GM12878 (cell line): Measurements from ENCODE around the gene TPT1. TPM values are rescaled to one million over a fixed set of nuclear protein-coding genes. Genes with fewer than 3 reads are reported as not detected.
A peak's percentile ranks its signal among the peaks of the same experiment; 100 is the strongest.

ENCODE experiments used
- ASH2L ChIP-seq: fragments of 300-600, 200-600 bp; sonication (generic); IDR thresholded peaks from 2 replicates; pipeline ENCODE4 v1.6.1; 2017; ENCODE audit warnings: low read depth, mild to moderate bottlenecking, borderline replicate concordance
- ATF7 ChIP-seq: fragments of 450-650 bp; IDR thresholded peaks from 2 replicates; pipeline ENCODE4 v1.6.1; 2016; ENCODE audit warnings: low read depth, mild to moderate bottlenecking
- EGR1 ChIP-seq, 2 experiments: IDR thresholded peaks; 1 replicate in 1 of 2; 2 replicates in 1 of 2; pipeline ENCODE4 v1.6.1; 2011 to 2012; ENCODE audit warnings: low read depth in 2 of 2, low read length in 2 of 2, borderline replicate concordance in 1 of 2, mild to moderate bottlenecking in 1 of 2, moderate library complexity in 1 of 2
- EP300 ChIP-seq, 2 experiments: fragments of 150-350 bp in 1 of 2; IDR thresholded peaks; 2 replicates each; pipeline ENCODE4 v1.6.1; 2011 to 2012; ENCODE audit warnings: low read depth in 2 of 2, low read length in 2 of 2, borderline replicate concordance in 1 of 2, improper control_type of control experiment in 1 of 2, inconsistent platforms in 1 of 2; ENCODE audit not compliant: control insufficient read depth in 1 of 2
- IRF4 ChIP-seq: IDR thresholded peaks from 2 replicates; pipeline ENCODE4 v1.6.1; 2011; ENCODE audit warnings: low read depth, low read length
- JUNB ChIP-seq: IDR thresholded peaks from 2 replicates; pipeline ENCODE4 v1.6.1; 2016; ENCODE audit warnings: antibody characterized with exemption, mild to moderate bottlenecking
- JUND ChIP-seq: IDR thresholded peaks from 2 replicates; pipeline ENCODE4 v1.6.1; 2012; ENCODE audit warnings: low read depth, mild to moderate bottlenecking, low read length, improper control_type of control experiment, moderate library complexity
- MTA2 ChIP-seq: fragments of 450-650 bp; IDR thresholded peaks from 2 replicates; pipeline ENCODE4 v1.6.1; 2016; ENCODE audit warnings: low read depth, mild to moderate bottlenecking, moderate library complexity
- PAX5 ChIP-seq: IDR thresholded peaks from 2 replicates; pipeline ENCODE4 v1.6.1; 2011; ENCODE audit warnings: low read depth, low read length, borderline replicate concordance
- POU2F2 ChIP-seq: IDR thresholded peaks from 3 replicates; pipeline ENCODE4 v1.6.1; 2011; ENCODE audit warnings: low read depth, mild to moderate bottlenecking, low read length, borderline replicate concordance
- RAD51 ChIP-seq: fragments of 450-650 bp; IDR thresholded peaks from 2 replicates; pipeline ENCODE4 v1.6.1; 2016; ENCODE audit warnings: moderate library complexity, mild to moderate bottlenecking, inconsistent platforms
- polyA plus RNA-seq, 11 experiments: library from polyadenylated mRNA; depleted of rRNA in 4 of 11; unstranded in 6 of 11; stranded (reverse) in 5 of 11; fragments of >200 nt; fragmentation: Nextera tagmentation in 4 of 11; fragmentation: Illumina TruSeq in 1 of 11; extraction: Ambion mirVana in 4 of 11; extraction: Trizol in 1 of 11; gene quantifications; 1 replicate in 1 of 11; 2 replicates in 10 of 11; pipeline versions ENCODE4 v1.2.1 to v1.2.3, GENCODE V29; 2011 to 2016; ENCODE audit warnings: inconsistent platforms in 2 of 11, missing spikeins in 2 of 11, low read depth in 1 of 11
- total RNA-seq, 4 experiments: library from RNA; depleted of rRNA in 3 of 4; stranded (reverse); fragments of >200 nt in 3 of 4; fragmentation: Illumina TruSeq in 1 of 4; extraction: Trizol in 1 of 4; gene quantifications; 2 replicates each; pipeline versions ENCODE4 v1.2.1 to v1.2.3, GENCODE V29; 2013 to 2021
- TF ChIP-seq, protein P1 (sequence below): fragments of 450-650 bp; IDR thresholded peaks from 2 replicates; pipeline ENCODE4 v1.6.1; 2017; ENCODE audit warnings: mild to moderate bottlenecking, low read depth, inconsistent platforms; ENCODE audit not compliant: poor library complexity, severe bottlenecking
- TF ChIP-seq, protein P2 (sequence below): fragments of 150-350 bp; IDR thresholded peaks from 2 replicates; pipeline ENCODE4 v1.6.1; 2016; ENCODE audit warnings: low read depth, low read length
- TF ChIP-seq, protein P3 (sequence below): fragments of 450-650 bp; IDR thresholded peaks from 2 replicates; pipeline ENCODE4 v1.6.1; 2017; ENCODE audit warnings: mild to moderate bottlenecking
- TF ChIP-seq, protein P4 (sequence below): IDR thresholded peaks from 2 replicates; pipeline ENCODE4 v1.6.1; 2012; ENCODE audit warnings: low read length, inconsistent platforms
- TF ChIP-seq, protein P5 (sequence below): IDR thresholded peaks from 2 replicates; pipeline ENCODE4 v1.6.1; 2011; ENCODE audit warnings: low read depth, mild to moderate bottlenecking, low read length, moderate library complexity, borderline replicate concordance; ENCODE audit errors: extremely low read depth

Gene TPT1
- total and polyA plus RNA-seq, 10 of the 15 experiments (the other 5 are each of a cell fraction or from before 2014, with no cell fraction given): 1,038 to 5,925 (median 2,336) TPM

DNA sequence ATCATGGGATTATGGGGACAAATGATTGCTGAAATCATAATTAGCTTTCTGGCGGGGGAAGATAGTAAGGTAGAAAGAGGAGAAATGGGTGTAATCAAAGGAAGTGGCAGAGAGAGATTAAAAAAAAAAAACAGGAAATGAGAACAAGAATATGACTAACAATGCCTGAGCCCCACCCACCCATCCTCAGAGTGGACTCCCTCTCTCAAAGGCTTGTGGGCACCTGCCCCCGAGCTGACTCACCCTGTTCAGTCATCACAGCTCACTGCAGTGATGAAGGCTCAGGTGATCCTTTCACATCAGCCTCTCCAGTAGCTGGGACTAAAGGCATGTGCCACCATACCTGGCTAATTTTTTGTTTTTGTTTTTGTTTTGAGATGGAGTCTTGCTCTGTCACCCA is 26.4 kb upstream of the TPT1 start (continued):
- TF ChIP-seq EGR1 (IDR thresholded peaks at IDR 0.05; ENCODE audit: borderline replicate concordance in 1 of 2, low read depth in 2 of 2, low read length in 2 of 2) (peak in 1 of 2 experiments; percentile 56; a peak in 1 of 3 replicates), JUNB (peak; percentile 67), IRF4 (peak; percentile 79), ATF7 (peak; percentile 83), PAX5 (peak; percentile 74; the same call in 1 of the 2 replicates), ASH2L (no peak), MTA2 (peak; percentile 54; the same call in 1 of the 2 replicates), EP300 (IDR thresholded peaks at IDR 0.05; ENCODE audit: borderline replicate concordance in 1 of 2, control insufficient read depth in 1 of 2, low read depth in 2 of 2, low read length in 2 of 2) (peak in 1 of 2 experiments; percentile 68; a peak in 1 of 4 replicates), POU2F2 (0 out of 3 replicates have a peak, but pooled peaks have one; percentile 39), JUND (peak; percentile 43; the same call in 1 of the 2 replicates), RAD51 (peak; percentile 35; the same call in 1 of the 2 replicates)
- TF ChIP-seq, protein P1, sequence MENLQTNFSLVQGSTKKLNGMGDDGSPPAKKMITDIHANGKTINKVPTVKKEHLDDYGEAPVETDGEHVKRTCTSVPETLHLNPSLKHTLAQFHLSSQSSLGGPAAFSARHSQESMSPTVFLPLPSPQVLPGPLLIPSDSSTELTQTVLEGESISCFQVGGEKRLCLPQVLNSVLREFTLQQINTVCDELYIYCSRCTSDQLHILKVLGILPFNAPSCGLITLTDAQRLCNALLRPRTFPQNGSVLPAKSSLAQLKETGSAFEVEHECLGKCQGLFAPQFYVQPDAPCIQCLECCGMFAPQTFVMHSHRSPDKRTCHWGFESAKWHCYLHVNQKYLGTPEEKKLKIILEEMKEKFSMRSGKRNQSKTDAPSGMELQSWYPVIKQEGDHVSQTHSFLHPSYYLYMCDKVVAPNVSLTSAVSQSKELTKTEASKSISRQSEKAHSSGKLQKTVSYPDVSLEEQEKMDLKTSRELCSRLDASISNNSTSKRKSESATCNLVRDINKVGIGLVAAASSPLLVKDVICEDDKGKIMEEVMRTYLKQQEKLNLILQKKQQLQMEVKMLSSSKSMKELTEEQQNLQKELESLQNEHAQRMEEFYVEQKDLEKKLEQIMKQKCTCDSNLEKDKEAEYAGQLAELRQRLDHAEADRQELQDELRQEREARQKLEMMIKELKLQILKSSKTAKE: no peak
- TF ChIP-seq, protein P2, sequence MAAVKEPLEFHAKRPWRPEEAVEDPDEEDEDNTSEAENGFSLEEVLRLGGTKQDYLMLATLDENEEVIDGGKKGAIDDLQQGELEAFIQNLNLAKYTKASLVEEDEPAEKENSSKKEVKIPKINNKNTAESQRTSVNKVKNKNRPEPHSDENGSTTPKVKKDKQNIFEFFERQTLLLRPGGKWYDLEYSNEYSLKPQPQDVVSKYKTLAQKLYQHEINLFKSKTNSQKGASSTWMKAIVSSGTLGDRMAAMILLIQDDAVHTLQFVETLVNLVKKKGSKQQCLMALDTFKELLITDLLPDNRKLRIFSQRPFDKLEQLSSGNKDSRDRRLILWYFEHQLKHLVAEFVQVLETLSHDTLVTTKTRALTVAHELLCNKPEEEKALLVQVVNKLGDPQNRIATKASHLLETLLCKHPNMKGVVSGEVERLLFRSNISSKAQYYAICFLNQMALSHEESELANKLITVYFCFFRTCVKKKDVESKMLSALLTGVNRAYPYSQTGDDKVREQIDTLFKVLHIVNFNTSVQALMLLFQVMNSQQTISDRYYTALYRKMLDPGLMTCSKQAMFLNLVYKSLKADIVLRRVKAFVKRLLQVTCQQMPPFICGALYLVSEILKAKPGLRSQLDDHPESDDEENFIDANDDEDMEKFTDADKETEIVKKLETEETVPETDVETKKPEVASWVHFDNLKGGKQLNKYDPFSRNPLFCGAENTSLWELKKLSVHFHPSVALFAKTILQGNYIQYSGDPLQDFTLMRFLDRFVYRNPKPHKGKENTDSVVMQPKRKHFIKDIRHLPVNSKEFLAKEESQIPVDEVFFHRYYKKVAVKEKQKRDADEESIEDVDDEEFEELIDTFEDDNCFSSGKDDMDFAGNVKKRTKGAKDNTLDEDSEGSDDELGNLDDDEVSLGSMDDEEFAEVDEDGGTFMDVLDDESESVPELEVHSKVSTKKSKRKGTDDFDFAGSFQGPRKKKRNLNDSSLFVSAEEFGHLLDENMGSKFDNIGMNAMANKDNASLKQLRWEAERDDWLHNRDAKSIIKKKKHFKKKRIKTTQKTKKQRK: no peak
- TF ChIP-seq, protein P3, sequence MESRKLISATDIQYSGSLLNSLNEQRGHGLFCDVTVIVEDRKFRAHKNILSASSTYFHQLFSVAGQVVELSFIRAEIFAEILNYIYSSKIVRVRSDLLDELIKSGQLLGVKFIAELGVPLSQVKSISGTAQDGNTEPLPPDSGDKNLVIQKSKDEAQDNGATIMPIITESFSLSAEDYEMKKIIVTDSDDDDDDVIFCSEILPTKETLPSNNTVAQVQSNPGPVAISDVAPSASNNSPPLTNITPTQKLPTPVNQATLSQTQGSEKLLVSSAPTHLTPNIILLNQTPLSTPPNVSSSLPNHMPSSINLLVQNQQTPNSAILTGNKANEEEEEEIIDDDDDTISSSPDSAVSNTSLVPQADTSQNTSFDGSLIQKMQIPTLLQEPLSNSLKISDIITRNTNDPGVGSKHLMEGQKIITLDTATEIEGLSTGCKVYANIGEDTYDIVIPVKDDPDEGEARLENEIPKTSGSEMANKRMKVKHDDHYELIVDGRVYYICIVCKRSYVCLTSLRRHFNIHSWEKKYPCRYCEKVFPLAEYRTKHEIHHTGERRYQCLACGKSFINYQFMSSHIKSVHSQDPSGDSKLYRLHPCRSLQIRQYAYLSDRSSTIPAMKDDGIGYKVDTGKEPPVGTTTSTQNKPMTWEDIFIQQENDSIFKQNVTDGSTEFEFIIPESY: no peak
- TF ChIP-seq, protein P4, sequence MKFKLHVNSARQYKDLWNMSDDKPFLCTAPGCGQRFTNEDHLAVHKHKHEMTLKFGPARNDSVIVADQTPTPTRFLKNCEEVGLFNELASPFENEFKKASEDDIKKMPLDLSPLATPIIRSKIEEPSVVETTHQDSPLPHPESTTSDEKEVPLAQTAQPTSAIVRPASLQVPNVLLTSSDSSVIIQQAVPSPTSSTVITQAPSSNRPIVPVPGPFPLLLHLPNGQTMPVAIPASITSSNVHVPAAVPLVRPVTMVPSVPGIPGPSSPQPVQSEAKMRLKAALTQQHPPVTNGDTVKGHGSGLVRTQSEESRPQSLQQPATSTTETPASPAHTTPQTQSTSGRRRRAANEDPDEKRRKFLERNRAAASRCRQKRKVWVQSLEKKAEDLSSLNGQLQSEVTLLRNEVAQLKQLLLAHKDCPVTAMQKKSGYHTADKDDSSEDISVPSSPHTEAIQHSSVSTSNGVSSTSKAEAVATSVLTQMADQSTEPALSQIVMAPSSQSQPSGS: peak; percentile 43; the same call in 1 of the 2 replicates
- TF ChIP-seq, protein P5, sequence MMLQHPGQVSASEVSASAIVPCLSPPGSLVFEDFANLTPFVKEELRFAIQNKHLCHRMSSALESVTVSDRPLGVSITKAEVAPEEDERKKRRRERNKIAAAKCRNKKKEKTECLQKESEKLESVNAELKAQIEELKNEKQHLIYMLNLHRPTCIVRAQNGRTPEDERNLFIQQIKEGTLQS: no peak
